ENCODE data around the gene LRFN5.

DNA sequence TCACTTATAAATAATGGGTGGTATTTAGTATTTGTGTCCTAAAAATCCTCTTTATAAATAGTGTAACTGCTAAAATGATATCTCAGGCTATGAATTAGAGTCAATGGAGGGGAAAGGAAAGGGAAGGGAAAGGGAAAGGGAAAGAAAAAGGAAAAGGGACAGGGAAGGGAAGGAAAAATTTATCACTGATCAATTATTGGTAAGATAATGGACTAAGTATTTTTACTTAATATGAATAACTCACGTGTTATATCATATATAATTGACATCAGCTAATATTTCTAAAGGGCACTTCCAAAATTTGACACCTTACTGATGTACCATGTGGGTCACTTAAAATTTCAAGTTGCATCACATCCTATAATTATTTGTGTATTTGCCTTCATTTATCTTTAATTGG, 193.1 kb downstream of the LRFN5 start:
- TF ChIP-seq CTCF (IDR thresholded peaks at IDR 0.05; ENCODE audit: low read length) (no peak), EZH2 (IDR thresholded peaks at IDR 0.05; ENCODE audit: borderline replicate concordance, low read length) (no peak)

All from OCI-LY1 (cell line).